Neural cell (in vitro differentiated cells): ENCODE data around the gene HAGHL. TPM values are rescaled to one million over a fixed set of nuclear protein-coding genes. Genes with fewer than 3 reads are reported as not detected.

ENCODE experiments used
- H2AFZ ChIP-seq: fragments of 200-600, 300-800 bp; sonication (generic), shearing (Covaris generic); 2 replicates; pipeline ENCODE4 v1.6.0; 2014; ENCODE audit warnings: low read depth, mild to moderate bottlenecking, antibody characterized with exemption, low read length, moderate library complexity
- H3F3A ChIP-seq: fragments of 200-600 bp; shearing (Covaris generic); 2 replicates; pipeline ENCODE4 v1.6.1; 2016; ENCODE audit warnings: mild to moderate bottlenecking, moderate library complexity, mixed read lengths, antibody characterized with exemption, low read length; ENCODE audit not compliant: insufficient read depth, poor library complexity, severe bottlenecking
- H3K27ac ChIP-seq: fragments of 200-600, 300-800 bp; sonication (generic), shearing (Covaris generic); 2 replicates; pipeline ENCODE4 v1.5.1; 2014; ENCODE audit warnings: mild to moderate bottlenecking, low read length, moderate library complexity
- H3K27me3 ChIP-seq: fragments of 300-800, 200-600 bp; sonication (generic), shearing (Covaris generic); 2 replicates; pipeline ENCODE4 v1.6.0; 2014; ENCODE audit warnings: mild to moderate bottlenecking, low read depth, low read length, moderate library complexity; ENCODE audit not compliant: insufficient read depth
- H3K36me3 ChIP-seq: fragments of 300-800, 200-600 bp; sonication (generic), shearing (Covaris generic); 2 replicates; pipeline ENCODE4 v1.5.1; 2014; ENCODE audit warnings: mild to moderate bottlenecking, antibody characterized with exemption, low read length, moderate library complexity; ENCODE audit not compliant: insufficient read depth
- H3K4me2 ChIP-seq: fragments of 300-800, 200-600 bp; sonication (generic), shearing (Covaris generic); 2 replicates; pipeline ENCODE4 v1.6.0; 2014; ENCODE audit warnings: mild to moderate bottlenecking, low read length
- H3K4me3 ChIP-seq: fragments of 300-800, 200-600 bp; sonication (generic), shearing (Covaris generic); 2 replicates; pipeline ENCODE4 v1.5.1; 2014; ENCODE audit warnings: mild to moderate bottlenecking, low read length, moderate library complexity
- H3K79me2 ChIP-seq: fragments of 200-600 bp; shearing (Covaris generic); replicated peaks from 2 replicates; pipeline ENCODE4 v1.6.0; 2014; ENCODE audit warnings: mild to moderate bottlenecking, low read length, moderate library complexity; ENCODE audit not compliant: insufficient read depth
- H3K9ac ChIP-seq: fragments of 300-800, 200-600 bp; sonication (generic), shearing (Covaris generic); 2 replicates; pipeline ENCODE4 v1.6.1; 2016; ENCODE audit warnings: mild to moderate bottlenecking, low read length, mixed read lengths
- H3K9me2 ChIP-seq: fragments of 200-600 bp; shearing (Covaris generic); 2 replicates; pipeline ENCODE4 v1.6.1; 2016; ENCODE audit warnings: mild to moderate bottlenecking, low read length, mixed read lengths; ENCODE audit not compliant: insufficient read depth
- H3K9me3 ChIP-seq: fragments of 200-600, 300-800 bp; sonication (generic), shearing (Covaris generic); 2 replicates; pipeline ENCODE4 v1.6.1; 2016; ENCODE audit warnings: mild to moderate bottlenecking, mixed run types, low read length, moderate library complexity, mixed read lengths
- H4K20me1 ChIP-seq: fragments of 200-600 bp; shearing (Covaris generic); 2 replicates; pipeline ENCODE4 v1.6.1; 2016; ENCODE audit warnings: mild to moderate bottlenecking, mixed run types; ENCODE audit not compliant: insufficient read depth
- EP300 ChIP-seq: fragments of 450-650 bp; conservative IDR thresholded peaks from 2 replicates; pipeline ENCODE4 v1.6.1; 2014; ENCODE audit warnings: antibody characterized with exemption, mild to moderate bottlenecking, moderate library complexity; ENCODE audit not compliant: poor library complexity, severe bottlenecking
- EZH2 ChIP-seq: fragments of 200-600, 300-800 bp; shearing (Covaris generic), sonication (generic); IDR thresholded peaks from 2 replicates; pipeline ENCODE4 v1.6.1; 2014; ENCODE audit warnings: antibody characterized with exemption, low read length, borderline replicate concordance, mild to moderate bottlenecking; ENCODE audit not compliant: insufficient read depth, poor library complexity, severe bottlenecking
- MXI1 ChIP-seq: fragments of 450-650 bp; conservative IDR thresholded peaks from 2 replicates; pipeline ENCODE4 v1.6.1; 2014; ENCODE audit warnings: antibody characterized with exemption, mild to moderate bottlenecking; ENCODE audit not compliant: poor library complexity, severe bottlenecking
- POLR2AphosphoS5 ChIP-seq: IDR thresholded peaks from 2 replicates; pipeline ENCODE4 v1.6.1; 2012
- RAD21 ChIP-seq: fragments of 450-650 bp; conservative IDR thresholded peaks from 2 replicates; pipeline ENCODE4 v1.6.1; 2014; ENCODE audit warnings: antibody characterized with exemption, mild to moderate bottlenecking, moderate library complexity
- SMC3 ChIP-seq: fragments of 450-650 bp; conservative IDR thresholded peaks from 2 replicates; pipeline ENCODE4 v1.6.1; 2014; ENCODE audit warnings: antibody characterized with exemption, mild to moderate bottlenecking, moderate library complexity; ENCODE audit not compliant: poor library complexity
- TAF1 ChIP-seq: IDR thresholded peaks from 2 replicates; pipeline ENCODE4 v1.6.1; 2012; ENCODE audit warnings: low read depth
- polyA plus RNA-seq: library from polyadenylated mRNA; depleted of rRNA; stranded (reverse); fragments of >200 nt; gene quantifications from 2 replicates; pipeline ENCODE4 v1.2.3, GENCODE V29; 2014
- TF ChIP-seq, protein P1 (sequence below): fragments of 450-650 bp; IDR thresholded peaks from 2 replicates; pipeline ENCODE4 v1.5.1; 2014; ENCODE audit warnings: antibody characterized with exemption, mild to moderate bottlenecking, moderate library complexity; ENCODE audit not compliant: poor library complexity, severe bottlenecking
- TF ChIP-seq, protein P2 (sequence below): IDR thresholded peaks from 2 replicates; pipeline ENCODE4 v1.6.1; 2012; ENCODE audit warnings: borderline replicate concordance

Gene HAGHL
- polyA plus RNA-seq, 1 donor from 2014 or later, result 28.3 TPM

DNA sequence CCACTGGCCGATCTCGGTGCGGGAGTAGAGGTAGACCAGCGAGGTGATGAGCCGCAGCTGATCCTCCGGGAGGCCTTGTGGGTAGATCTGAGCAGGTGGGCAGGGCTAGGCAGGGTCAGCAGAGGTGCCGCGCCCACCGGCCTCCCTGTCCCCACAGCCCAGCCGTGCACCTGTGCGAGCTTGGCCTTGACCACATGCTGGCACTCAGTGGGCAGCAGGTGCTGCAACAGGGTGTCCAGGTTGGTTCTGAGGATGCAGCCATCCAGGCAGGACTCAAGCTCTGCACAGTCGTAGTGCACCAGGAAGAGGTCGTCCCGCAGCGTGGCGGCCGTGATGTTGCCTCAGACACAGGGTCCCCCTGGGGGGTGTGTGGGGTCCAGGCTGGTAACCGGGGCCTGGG lies 46.1 kb downstream of the HAGHL start:
- no peak overlapping the region for H3K9ac ChIP-seq
- H4K20me1 ChIP-seq, result no peaks in the 10 kb centered on the region
- no peaks in the 10 kb centered on the region for H3K27me3 ChIP-seq
- no peak overlapping the region for H3K4me3 ChIP-seq
- no peaks in the 10 kb centered on the region for H3K79me2 ChIP-seq
- H3K9me3 ChIP-seq, result no peaks in the 10 kb centered on the region
- no peak overlapping the region for H3K27ac ChIP-seq
- no peaks in the 10 kb centered on the region for H3K9me2 ChIP-seq
- H3F3A ChIP-seq, result no peaks in the 10 kb centered on the region
- no peak overlapping the region for H2AFZ ChIP-seq
- no peak for TF ChIP-seq RAD21
- no peak for TF ChIP-seq SMC3
- TF ChIP-seq, protein P1, sequence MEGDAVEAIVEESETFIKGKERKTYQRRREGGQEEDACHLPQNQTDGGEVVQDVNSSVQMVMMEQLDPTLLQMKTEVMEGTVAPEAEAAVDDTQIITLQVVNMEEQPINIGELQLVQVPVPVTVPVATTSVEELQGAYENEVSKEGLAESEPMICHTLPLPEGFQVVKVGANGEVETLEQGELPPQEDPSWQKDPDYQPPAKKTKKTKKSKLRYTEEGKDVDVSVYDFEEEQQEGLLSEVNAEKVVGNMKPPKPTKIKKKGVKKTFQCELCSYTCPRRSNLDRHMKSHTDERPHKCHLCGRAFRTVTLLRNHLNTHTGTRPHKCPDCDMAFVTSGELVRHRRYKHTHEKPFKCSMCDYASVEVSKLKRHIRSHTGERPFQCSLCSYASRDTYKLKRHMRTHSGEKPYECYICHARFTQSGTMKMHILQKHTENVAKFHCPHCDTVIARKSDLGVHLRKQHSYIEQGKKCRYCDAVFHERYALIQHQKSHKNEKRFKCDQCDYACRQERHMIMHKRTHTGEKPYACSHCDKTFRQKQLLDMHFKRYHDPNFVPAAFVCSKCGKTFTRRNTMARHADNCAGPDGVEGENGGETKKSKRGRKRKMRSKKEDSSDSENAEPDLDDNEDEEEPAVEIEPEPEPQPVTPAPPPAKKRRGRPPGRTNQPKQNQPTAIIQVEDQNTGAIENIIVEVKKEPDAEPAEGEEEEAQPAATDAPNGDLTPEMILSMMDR, result no peak
- TF ChIP-seq MXI1, result no peak
- TF ChIP-seq EZH2, result no peak
- TF ChIP-seq POLR2AphosphoS5, result no peak
- TF ChIP-seq, protein P2, sequence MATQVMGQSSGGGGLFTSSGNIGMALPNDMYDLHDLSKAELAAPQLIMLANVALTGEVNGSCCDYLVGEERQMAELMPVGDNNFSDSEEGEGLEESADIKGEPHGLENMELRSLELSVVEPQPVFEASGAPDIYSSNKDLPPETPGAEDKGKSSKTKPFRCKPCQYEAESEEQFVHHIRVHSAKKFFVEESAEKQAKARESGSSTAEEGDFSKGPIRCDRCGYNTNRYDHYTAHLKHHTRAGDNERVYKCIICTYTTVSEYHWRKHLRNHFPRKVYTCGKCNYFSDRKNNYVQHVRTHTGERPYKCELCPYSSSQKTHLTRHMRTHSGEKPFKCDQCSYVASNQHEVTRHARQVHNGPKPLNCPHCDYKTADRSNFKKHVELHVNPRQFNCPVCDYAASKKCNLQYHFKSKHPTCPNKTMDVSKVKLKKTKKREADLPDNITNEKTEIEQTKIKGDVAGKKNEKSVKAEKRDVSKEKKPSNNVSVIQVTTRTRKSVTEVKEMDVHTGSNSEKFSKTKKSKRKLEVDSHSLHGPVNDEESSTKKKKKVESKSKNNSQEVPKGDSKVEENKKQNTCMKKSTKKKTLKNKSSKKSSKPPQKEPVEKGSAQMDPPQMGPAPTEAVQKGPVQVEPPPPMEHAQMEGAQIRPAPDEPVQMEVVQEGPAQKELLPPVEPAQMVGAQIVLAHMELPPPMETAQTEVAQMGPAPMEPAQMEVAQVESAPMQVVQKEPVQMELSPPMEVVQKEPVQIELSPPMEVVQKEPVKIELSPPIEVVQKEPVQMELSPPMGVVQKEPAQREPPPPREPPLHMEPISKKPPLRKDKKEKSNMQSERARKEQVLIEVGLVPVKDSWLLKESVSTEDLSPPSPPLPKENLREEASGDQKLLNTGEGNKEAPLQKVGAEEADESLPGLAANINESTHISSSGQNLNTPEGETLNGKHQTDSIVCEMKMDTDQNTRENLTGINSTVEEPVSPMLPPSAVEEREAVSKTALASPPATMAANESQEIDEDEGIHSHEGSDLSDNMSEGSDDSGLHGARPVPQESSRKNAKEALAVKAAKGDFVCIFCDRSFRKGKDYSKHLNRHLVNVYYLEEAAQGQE, result no peak
- TF ChIP-seq EP300, result no peak
- no peak for TF ChIP-seq TAF1
- no peaks in the 10 kb centered on the region for H3K36me3 ChIP-seq
- H3K4me2 ChIP-seq, result no peak overlapping the region

DNA sequence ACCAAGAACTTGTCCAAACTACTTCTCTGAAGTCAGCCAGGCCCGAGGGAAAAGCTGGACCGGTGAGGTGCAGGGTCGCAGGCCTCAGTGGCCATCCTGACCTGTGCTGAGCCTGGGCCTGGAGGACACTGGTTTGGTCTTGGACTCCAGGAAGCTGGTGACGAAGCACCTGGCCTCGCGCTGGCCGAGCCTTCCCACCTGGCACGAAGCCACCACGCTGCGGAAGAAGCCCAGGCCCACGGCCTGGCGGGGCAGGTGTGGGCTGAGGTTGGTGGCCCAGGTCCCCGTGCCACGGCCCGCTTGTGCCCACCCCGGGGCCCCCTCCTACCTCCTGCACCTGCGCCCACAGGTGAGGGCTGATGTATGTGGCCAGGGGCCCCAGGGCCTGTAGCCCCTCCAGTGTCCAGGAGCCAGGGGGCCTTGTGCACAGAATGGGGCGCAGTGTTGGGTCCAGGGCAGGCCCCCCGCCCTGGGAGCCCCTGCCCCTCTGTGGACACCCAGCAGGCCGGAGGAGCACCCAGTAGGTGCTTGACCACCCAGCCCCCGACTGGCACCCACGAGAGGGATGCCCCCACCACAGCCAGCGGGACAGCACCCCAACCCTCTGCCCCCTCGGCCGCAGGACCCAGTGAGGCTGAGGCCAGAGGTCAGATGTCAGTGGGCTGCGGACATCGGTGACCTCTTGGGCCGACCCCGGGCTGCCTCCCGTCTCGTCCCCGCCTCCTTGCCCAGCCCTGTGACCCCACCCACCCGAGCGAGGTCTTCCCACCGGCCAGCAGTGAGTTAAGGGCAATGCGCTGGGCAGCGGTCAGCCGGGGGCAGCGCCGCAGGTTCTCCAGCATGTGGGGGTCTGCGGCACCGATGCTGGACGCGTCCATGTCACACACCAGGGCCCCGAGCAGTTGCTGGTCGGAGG lies 47.4 kb downstream of the HAGHL start:
- H3K4me2 ChIP-seq, result no peak overlapping the region
- H3K27me3 ChIP-seq, result no peaks in the 10 kb centered on the region
- no peaks in the 10 kb centered on the region for H3K36me3 ChIP-seq
- no peaks in the 10 kb centered on the region for H3K79me2 ChIP-seq
- H3K27ac ChIP-seq, result no peak overlapping the region
- H3K4me3 ChIP-seq, result no peak overlapping the region
- no peaks in the 10 kb centered on the region for H3K9me2 ChIP-seq
- H3F3A ChIP-seq, result no peaks in the 10 kb centered on the region
- no peak overlapping the region for H3K9ac ChIP-seq
- H4K20me1 ChIP-seq, result no peaks in the 10 kb centered on the region
- no peak overlapping the region for H2AFZ ChIP-seq
- no peaks in the 10 kb centered on the region for H3K9me3 ChIP-seq
- TF ChIP-seq MXI1 (no peak), SMC3 (no peak), EP300 (no peak), POLR2AphosphoS5 (no peak), TAF1 (no peak), RAD21 (no peak), EZH2 (no peak)
- TF ChIP-seq, protein P1, result no peak
- TF ChIP-seq, protein P2, result no peak
